NCI-H2196 (cell line): ENCODE results near the gene FBRSL1.
A peak's percentile ranks its signal among the peaks of the same experiment; 100 is the strongest.

ENCODE experiments used
- DNase-seq: peaks from one replicate; lab custom pipeline; 2025; ENCODE audit not compliant: unreplicated experiment; lab: John Stamatoyannopoulos, UW

Gene FBRSL1

GRCh38 chr12:132483208-132483607 is 6.7 kb upstream of the FBRSL1 start:
- no peak for DNase-seq

DNA sequence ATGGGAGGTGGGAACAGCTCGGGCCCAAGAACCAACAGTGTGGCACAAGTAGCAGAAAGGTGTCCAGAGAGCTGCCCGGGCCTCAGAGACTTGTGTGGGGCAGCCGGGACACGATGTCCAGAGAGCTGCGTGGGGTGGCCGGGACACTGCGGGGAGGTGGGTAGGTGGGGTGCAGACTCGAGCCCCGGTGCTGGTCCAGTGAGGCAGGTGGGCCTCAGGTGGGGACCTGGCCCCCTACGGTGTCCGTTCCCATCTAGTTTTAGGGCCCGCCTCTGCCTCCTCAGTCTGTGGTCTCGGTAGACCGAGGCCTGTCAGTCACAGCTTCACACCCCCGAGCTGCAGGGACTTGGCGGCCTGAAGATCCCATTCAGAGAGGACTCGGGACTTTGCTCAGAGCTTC is 6.3 kb upstream of the FBRSL1 start:
- no peak for DNase-seq

GRCh38 chr12:132484183-132484890 is 5.6 kb upstream of the FBRSL1 start:
- no peak for DNase-seq

DNA sequence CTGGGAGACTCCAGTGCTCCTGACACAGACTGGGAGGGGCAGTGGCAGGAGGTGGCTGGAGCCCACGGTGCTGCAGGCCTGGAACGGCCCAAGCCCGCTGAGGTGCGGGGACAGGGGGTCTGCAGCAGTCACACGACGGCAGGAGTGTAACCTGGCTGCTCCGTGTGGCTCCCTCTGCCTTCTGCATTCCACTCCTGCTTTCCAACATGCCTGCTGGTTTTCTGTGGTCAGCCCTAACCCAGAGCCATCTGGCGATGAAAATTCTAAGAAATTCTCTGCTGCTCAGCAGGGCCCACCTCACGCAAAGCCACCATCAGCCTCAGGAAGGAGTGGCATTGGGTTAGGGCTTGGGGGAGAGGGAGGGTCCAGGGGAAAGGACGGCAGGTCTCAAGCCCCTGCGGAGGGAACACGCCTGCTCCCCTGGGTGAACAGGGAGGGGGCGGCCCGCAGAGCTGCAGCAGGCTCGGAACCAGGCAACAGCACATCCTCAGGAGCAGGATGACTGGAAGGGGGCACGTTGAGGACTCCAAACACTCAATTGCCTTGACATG is 5.0 kb upstream of the FBRSL1 start:
- DNase-seq, result no peak

GRCh38 chr12:132485619-132486018 is 4.3 kb upstream of the FBRSL1 start:
- DNase-seq, result no peak

DNA sequence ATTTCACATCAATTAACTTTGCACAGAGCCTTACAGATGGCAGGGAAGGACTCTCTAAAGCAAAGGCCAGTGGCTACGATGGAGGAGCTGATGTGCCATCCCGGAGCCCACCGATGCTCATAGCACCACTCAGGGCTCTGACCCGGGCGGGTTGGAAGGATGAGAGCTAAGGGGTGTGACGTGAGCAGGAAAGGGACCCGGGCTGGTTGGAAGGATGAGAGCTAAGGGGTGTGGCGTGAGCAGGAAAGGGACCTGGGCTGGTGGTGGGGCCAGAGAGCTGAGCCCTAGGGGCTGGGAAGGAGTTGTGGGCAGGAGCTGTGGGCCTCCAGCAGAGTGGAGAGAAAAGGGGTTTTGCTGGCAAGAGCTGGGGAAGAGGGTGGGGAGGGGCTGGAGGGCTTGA is 3.8 kb upstream of the FBRSL1 start:
- no peak for DNase-seq

- no peak for DNase-seq
Observed at GRCh38 chr12:132486576-132486975, 3.4 kb upstream of the FBRSL1 start.

GRCh38 chr12:132487311-132487741 is 2.6 kb upstream of the FBRSL1 start:
- DNase-seq, result no peak

DNA sequence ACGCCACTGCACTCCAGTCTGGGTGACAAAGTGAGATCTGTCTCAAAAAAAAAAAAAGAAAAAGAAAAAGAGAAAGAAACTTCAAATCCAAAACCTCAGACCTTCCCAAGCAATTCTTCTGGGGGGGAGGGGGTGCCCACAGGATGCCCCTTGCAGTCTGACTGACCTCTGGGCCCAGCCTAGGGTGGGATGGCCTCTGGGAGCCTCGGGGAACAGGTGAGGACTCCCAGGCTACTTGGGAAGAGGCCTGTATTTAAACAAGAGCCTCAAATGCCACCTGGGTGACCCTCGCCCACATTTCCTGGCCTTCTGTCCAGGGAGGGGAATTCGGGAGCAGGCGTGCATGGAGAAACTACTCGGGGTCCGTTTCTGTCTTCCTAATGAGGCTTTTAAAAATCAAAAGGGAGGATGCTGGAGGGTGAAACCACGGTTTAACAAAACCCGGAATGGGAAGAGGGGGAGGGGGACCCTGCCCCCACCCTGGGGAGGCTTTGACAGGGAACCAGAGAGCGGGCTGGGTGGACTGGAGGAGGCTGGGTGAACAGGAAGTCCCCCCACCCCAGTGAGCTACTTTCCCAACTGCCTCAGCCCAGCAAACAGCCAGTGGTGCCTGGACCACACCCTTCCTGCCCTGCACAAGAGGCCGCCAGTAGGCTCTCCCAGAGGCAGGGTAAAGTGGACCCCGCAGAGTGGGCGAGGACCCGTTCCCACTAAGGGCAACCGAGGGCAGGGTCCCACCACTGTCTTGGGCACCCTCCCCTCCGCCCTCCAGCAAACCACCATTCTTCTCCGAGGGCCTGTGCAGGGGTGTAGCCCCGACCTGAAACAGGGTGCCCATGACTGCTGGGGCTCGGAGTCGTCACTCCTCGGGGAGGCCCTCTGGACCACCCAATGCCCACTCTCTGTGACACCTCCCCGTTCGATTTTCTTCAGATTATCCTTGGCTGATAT is 1.5 kb upstream of the FBRSL1 start:
- no peak for DNase-seq

DNA sequence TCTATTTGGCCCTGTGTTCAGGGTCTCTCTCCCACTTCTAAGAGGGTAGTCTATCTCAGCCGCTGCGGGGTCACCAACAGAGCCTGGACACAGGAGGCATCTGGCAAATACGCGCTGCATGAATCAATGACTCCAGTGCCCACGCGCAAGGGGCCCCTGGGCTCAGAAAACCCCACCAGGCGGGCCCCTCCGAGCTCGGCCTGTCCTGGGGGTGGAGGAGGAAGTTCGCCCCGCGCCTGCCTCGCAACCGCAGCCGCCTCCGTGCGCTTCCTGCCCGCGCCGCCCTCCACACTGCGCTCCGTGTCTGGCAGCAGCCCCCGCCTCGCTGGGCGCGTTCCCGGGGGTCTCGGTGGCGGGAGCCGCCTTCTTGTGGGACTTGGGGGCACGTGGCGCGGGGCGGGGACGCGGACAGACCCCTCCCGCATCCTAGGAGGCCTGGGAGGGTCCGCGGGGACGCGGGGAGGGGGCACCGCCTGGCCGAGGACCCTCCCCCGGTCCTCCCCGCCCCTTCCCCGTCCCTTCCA is 811 bp upstream of the FBRSL1 start:
- DNase-seq, result no peak

DNA sequence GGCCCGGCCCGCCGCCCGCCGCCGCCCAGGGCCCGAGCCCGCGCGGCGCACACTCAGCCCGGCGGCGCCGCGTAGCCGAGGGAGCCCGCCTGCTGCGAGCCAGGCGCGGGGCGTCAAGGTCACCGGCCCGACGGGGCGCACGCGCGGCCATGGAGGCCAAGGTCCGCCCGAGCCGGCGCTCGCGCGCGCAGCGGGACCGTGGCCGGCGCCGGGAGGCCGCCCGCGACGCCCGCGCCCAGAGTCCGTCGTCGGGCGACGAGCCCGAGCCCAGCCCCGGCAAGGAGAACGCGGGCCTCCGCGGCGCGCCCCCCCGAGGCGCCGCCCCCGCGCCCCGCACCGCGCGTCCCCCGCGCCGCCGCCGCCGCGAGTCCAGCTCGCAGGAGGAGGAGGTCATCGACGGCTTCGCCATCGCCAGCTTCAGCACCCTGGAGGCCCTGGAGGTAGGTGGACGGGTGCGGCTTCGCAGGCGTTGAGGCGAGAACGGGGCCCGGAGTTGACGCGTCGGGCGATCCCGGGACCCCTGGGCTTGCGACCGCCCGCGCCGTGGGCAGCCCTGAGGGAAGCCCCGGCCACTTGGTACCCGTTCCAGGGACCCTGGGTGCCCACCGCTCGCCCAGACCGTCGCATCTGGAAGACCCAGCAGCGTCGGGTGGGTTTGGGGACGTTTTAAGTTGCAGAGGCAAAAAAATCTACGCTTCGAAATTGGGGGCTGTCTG is 629 bp downstream of the FBRSL1 start:
- peak; percentile 45 for DNase-seq

GRCh38 chr12:132491138-132491663 is 1.2 kb downstream of the FBRSL1 start:
- no peak for DNase-seq

DNA sequence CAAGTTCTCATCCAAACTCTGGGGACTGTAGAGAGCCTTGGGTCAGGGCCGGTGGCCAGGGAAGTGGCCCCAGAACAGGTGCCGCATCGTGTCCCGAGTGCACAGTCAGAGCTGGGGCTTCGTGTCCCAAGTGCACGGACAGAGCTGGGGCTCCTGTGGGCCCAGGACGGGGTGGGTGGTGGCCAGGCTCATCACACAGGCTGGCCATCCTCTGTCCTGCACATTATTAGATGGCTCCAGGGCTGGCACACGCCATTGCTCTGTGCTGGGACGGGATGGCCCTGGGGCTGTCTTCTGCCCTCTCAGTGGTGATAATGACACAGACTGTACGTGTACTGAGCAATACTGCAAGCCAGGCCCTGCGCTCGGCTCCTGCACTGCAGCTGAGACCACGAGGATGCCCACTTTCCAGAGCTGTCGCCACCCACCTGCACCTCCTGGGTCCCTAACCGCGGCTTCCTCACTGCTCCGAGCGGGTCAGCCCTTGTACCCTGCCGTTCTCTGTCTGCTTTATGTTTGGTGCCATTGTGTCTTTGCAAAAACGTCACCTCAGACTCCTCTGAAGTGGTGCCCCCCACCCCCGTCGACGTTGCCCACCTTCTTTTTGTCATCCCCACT is 1.9 kb downstream of the FBRSL1 start:
- DNase-seq, result no peak

DNA sequence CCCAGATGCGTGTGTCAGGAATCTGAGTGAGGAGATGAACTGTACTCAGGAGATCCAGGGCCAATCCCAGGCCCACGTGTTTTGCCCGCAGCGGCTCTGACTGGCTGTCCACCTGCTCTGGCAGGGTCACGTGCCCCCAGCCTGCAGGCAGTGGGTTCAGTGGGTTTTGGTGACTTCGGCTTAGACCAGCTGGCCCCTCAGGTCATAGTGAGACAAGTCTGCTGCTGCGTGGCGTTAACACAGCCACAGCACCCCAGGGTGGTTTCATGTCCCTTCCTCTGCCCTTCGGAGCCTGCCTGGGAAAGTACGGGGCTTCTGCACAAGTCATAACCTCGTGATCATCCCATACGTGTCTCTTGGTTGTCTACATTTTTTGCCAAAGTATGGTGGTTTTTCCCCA is 2.6 kb downstream of the FBRSL1 start:
- no peak for DNase-seq

GRCh38 chr12:132492951-132493350 is 3.0 kb downstream of the FBRSL1 start:
- no peak for DNase-seq

DNA sequence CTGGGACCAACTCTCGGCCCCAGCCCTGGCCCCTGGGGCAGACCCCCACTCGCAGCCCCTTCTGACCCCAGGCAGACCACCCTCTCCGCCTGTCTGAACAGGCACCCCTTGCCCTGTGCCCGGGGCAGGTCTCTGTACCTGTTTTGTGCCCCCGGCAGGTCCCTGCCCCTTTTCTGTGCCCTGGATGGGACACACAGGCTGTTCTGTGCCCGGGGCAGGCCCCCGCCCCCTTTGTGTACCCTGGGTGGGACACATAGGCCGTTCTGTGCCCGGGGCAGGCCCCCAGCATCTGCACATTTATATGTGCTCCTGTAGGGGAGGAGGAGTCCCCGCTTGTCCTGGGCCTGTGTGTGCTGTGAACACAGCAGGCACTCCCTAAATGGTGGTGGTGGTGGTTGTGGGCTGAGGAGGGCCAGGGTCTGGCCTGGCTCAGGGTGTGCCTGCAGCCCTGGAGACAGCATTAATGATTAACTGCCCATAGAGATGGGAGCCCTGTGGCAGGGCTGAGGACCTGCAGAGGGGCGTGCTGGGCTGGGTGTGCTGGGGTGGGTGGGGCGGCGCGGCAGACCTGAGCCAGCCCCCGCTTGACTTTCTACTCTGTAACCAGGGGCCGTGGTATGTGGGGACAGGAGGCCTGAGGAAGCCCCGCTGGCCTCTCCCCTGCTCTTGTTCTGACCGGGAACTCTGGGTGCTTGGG is 3.7 kb downstream of the FBRSL1 start:
- no peak for DNase-seq

DNA sequence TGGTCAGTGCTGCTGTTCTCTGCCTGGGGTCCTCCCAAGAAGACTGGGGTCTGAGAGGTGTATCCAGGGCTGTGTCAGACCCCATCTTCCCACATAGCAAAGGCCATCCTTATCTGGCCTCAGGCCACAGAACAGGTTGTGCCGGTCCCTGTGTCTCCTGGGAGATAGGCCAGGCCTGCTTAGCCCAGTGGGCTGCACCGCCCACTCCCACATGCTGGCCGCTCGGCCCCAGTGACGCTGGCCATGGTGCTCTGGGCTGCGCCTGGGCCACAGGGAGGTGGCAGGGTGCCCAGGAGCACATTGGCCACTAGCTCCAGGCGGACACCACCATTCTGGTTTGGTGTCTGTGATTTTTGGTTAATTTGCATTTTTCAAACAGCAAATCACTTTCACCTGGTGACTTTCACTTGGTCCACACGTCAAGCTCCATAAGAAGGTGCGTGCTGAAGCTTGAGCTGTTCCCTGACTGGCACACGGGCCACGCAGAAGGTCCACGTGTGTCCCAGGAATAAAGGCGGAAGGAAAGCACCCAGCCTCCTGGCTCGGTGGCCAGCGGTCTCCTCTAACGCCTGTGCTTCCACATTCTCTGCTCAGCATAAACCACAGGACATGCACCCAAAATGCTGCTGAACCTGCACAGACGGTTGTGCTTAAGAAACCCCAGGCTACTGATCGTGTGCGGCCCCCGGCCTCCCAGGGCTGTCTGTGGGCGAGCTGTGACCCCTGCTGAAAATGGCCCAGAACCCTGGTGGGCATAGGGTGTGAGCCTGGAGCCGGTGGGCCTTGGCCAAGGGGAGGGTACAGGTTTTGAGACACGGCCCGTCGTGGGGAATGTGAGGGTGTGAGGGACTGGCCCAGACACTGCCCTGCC is 4.6 kb downstream of the FBRSL1 start:
- no peak for DNase-seq

DNA sequence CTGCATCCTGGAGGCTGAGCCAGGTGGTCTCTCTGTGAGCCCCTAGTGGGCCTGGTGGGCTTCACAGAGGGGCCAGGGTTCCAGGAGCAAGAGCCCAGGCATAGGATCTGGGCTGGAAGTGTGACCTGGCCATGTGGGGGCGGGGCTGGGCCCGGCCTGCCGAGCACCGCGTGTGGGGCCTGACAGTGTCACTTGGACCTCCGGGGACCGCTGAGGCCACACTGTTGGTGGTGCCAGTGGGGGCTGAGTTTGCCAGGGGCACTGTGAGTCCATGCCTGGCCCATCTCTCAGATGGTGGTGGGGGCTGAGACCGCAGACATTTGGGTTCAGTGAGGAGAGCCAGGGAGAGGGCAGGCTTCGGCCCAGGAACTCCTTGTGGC is 5.2 kb downstream of the FBRSL1 start:
- no peak for DNase-seq
